HuH-7 (cell line): ENCODE results near the gene MRPL55.

Experiments used
- DNase-seq: peaks from one replicate; pipeline ENCODE4 v3.0.0; 2011; ENCODE audit warnings: low spot score

Gene MRPL55

DNA sequence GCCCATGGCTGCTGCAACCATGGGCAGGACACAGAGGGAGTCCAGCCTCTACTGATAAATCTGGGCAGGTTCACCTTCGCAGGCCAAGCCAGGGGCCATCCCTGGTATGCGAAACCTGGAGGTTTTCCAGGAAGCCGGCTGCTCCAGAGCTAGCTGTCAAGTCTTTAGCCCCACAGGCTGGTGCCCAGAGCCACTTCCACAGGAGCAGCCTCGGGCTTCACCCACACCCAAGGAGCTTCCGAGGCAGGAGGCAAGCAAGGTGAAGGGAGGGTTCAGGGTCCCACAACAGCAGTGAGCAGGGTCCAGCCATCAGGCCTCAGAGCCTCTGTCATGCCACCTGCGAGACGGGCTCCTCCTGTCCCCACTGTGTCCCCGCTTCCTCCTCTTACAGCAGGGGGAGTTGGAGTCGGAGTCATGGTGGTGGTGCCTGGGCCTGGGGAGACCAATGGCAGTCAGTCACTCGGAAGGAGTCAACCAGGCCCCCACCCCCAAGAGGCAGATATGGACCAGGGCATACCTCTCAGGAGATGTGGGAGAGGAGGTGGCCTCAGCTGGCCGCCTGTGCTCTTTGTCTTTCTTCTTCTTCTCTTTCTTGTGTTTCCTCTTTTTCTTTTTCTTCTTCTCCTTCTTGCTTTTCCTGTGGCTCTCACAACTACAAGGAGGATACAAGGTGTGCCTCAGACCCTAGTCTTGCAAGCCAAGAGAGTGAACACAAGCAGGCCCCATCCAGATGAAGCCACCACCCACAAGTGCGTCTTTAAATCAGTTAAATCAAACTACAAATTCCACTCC is 8.1 kb downstream of the MRPL55 start:
- DNase-seq: peak; percentile 32

DNA sequence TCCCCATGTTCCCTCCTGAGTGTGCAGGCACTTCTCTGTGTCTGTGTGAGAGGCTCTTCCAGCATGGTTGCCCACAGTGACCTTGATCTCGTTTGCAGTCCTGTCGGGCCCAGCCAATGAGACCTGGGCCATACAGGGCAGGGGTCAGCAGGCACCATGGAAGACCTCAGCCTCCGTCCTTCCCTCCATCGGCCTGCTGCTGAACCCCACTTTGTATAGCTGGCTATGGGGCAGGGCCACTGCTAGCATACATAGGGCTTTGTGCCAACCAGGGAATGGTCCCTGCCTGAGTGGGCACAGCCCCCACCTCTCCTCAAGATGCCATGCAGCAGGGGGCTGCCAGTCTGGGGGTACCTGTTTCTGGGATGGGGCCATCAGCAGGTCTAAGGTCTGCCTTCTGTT is 9.8 kb downstream of the MRPL55 start:
- DNase-seq: peak; percentile 18

DNA sequence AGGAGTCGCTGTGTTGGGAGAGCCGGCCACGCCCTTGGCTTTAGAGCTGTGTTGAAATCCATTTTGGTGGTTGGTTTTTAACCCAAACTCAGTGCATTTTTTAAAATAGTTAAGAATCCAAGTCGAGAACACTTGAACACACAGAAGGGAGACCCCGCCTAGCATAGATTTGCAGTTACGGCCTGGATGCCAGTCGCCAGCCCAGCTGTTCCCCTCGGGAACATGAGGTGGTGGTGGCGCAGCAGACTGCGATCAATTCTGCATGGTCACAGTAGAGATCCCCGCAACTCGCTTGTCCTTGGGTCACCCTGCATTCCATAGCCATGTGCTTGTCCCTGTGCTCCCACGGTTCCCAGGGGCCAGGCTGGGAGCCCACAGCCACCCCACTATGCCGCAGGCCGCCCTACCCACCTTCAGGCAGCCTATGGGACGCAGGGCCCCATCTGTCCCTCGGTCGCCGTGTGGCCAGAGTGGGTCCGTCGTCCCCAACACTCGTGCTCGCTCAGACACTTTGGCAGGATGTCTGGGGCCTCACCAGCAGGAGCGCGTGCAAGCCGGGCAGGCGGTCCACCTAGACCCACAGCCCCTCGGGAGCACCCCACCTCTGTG is 10.7 kb downstream of the MRPL55 start:
- DNase-seq: peak; percentile 6

GRCh38 chr1:228097333-228098081 is 11.6 kb downstream of the MRPL55 start:
- DNase-seq: peak; percentile 6

- DNase-seq: peak; percentile 15
These were observed 12.4 kb downstream of the MRPL55 start for GRCh38 chr1:228096416-228097332.

DNA sequence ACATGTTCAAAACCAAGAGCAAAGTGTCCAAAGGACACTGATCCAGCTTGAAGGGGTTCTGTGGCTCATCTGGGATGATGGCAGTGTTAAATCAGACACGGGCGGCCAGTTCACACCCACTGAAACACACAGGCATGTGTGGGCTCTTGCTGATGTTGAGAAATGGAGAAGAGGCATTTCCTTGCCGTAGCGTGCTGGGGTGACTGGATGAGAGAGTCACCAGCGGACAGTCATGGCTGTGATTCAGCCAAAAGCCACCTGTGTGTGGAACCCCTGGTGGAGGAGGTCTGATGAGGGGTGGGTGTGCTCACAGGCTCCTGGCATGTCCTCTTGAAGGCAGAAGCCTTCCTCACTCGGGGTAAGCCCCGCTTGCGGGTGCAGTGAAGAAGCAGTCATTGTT is 13.2 kb downstream of the MRPL55 start:
- peak; percentile 5 for DNase-seq

DNA sequence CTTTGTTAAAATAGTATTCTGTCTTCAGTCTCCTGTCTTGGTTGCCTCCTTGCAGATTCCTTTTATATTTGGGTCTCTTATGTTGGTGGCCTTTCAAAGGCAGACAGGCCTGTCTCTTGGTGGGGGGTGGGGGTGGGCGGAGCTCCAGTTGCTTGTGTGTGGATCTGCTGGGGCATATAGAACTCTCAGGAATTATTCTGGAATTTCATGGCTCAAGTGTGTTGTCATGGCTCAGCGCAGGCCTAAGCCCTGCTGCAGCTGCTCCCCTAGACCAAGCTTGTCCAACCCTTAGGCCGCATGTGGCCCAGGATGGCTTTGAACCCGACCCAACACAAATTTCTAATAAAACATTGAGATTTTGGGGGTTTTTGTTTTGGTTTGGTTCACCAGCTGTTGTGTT is 13.9 kb downstream of the MRPL55 start:
- DNase-seq: no peak

- DNase-seq: no peak
These were observed 14.6 kb downstream of the MRPL55 start for GRCh38 chr1:228094432-228095016.

DNA sequence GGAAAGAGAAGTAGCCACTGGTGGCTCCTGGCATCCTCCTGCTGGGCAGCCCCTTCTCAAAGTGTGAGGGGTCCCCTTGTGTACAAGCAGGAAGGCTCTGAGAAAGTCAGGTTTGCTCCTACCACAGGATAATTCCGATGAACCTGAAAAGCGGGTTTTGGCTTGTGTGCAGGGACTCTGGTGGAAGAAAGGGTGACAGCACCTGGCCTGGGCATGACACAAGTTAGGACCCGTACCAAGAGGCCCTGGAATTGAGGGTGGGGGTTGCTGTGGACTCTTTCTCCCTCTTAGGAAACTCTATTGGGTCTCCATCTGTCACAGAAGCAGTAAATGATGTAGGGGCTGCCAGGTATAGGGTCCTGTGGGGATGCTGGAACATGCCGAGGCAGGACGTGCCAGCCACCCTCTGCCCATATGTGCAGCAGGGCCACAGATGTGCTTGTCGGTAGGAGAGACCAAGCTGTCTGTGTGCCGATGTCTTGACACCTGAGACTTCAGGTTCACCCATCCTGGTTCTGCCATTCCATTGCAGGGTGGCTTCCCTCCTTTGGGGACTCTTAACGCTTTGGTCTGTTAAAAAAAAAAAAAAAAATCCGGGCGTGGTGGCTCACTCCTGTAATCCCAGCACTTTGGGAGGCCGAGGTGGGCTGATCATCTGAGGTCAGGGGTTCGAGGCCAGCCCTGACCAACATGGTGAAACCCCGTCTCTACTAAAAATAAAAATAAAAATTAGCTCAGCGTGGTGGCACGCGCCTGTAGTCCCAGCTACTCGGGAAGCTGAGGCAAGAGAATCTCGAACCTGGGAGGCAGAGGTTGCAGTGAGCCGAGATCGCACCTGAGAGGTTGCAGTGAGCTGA is 15.8 kb downstream of the MRPL55 start:
- DNase-seq: no peak

GRCh38 chr1:228092342-228093049 is 16.6 kb downstream of the MRPL55 start:
- no peak for DNase-seq

DNA sequence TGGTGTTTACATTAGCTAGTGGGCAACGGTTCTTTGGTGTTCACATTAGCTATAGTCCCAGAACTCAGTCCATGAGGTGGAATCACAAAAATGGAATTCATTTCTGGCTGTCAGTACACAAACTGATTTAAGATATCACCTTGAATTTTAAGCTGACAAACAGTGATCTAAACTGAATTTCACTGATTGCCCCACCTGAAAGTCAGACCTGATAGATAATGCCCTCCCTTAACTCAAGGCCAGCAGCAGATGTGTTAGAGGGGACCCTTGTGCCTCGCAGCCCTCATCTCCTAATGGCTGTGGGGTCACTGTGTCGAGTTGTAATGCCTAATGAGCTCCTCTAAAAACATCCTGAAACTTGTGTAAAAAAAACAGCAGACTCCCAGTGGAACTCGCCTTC is 18.0 kb downstream of the MRPL55 start:
- DNase-seq: no peak

GRCh38 chr1:228090613-228091081 is 18.5 kb downstream of the MRPL55 start:
- DNase-seq: no peak

GRCh38 chr1:228089519-228090380 is 19.3 kb downstream of the MRPL55 start:
- DNase-seq: no peak

- DNase-seq: no peak
These were observed 20.3 kb downstream of the MRPL55 start for GRCh38 chr1:228088586-228089498.

DNA sequence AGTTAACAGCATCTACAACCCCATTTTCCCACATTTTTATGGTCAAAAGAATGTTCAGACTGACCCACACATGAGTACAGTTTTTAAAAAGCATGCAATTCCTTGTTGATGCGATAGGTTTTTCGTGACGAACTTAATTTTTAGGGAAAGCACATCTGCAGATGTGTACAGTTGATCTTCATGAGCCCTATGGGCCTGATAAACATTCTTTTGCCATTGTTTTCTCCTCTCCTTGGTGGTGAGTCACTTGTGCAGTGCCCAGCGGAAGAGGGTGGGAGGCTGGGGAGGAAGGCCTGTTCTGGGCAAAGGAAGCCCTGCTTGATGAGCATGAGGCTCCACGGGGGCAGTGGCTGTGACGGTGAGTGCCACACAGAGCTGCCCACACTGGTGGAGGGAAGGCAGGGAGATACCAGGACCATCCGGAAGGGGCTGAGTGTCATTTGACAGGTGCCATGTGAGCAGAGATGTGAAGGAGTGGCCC is 21.3 kb downstream of the MRPL55 start:
- DNase-seq: no peak

DNA sequence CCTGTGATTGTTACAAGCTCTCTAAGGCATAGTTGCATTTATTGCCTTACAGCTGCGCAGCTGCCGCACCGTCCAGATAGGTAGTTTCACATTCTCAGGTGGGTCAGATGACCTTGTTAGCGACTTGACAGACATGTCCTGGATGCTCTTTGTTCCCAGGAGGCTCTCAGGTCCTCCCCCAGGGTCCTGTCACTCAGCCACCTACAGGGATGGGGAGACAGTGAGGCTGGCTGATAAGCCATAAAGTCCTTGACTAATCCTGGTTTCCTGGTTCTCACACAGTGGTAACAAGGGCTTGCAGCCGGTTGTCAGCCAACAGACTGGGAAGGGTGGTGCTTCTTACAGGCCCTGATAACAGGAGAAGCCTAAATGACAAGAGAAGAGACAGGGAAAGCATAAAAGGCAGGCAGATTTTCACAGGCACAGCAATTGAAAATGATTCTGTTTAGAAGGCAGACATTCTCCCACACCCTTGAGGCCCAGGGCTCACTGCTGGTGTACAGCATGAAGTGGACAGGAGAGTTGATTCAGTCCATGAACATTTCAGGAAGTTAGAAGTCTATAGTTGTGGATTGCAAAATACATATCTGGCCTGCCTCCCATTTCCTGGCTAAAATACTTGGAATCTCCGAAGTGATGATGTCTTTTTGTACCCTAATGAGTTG is 23.7 kb downstream of the MRPL55 start:
- no peak for DNase-seq

GRCh38 chr1:228084797-228085196 is 24.3 kb downstream of the MRPL55 start:
- no peak for DNase-seq
